SKM-1 treated with dmso at 0.1 percent for 144 hours (cell line): ENCODE results near the gene RAB9A.
"Not testable (repeated sequence)": the region's sequence is repeated elsewhere in the genome, so short reads cannot be mapped to it uniquely, and the experiment has no call there.

Experiments
- DNase-seq: peaks from one replicate; lab custom pipeline; 2025; ENCODE audit not compliant: unreplicated experiment; lab: John Stamatoyannopoulos, UW

The RAB9A gene

GRCh38 chrX:13699183-13699826, 10.4 kb downstream of the RAB9A start:
- no peak for DNase-seq

- no peak for DNase-seq
Observed at GRCh38 chrX:13700380-13700779, 11.5 kb downstream of the RAB9A start.

- no peak for DNase-seq
Observed at GRCh38 chrX:13702111-13702789, 13.3 kb downstream of the RAB9A start.

GRCh38 chrX:13703135-13703534, 14.2 kb downstream of the RAB9A start:
- no peak for DNase-seq

- DNase-seq, result no peak
Observed at GRCh38 chrX:13703589-13703988, 14.7 kb downstream of the RAB9A start.

GRCh38 chrX:13711141-13711540, 22.2 kb downstream of the RAB9A start:
- no peak for DNase-seq

DNA sequence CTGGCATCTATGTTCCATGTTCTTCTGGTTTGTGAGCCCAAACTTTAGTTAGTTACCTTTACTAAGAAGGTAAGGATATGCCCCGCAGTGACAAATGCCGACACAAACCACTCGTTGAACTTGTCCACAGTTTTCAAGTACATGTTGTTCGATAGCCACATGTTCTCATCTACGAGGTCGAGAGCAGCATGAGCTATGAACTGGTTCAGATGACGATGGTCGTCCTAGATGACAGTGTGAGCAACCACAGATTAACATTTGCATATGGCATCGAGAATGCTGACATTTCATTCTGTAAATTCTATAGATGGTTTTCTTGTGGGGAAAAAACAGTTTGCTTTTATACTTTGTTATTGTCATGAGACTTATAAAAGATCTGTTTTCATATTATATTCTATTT, 27.5 kb downstream of the RAB9A start:
- DNase-seq, result no peak

GRCh38 chrX:13716905-13717304, 28.0 kb downstream of the RAB9A start:
- DNase-seq, result no peak

GRCh38 chrX:13717700-13718472, 29.0 kb downstream of the RAB9A start:
- no peak for DNase-seq

DNA sequence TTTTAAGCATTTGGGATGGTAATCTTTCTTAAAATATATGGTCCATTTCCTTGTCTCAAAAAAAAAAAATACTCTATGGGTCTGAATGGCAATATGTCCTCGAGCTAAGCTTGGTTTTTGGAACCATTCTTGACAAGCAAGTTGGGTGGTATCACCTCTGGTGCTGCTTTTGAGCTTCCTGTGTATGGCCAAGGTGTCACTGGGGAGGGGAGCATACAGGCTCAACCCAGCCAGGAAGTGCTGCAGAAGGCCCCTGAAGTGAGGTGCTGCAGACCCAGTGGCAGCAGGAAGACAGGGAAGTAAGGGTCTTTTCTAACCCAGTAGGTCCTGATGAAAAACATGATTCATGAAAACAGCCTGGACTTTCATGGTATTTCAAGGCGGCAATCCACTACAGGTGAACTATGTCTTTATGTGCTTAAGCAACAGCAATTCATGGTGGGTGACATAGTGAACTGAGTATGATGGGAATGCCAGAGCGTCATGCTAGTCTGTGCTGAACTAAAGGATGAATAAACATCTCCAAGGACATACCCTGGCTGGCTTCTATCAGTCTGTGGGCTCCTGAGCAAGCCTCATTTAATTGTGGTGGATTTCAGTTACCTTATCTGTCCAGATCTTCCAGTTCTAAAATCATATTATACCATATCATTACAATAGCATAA, 30.4 kb downstream of the RAB9A start:
- no peak for DNase-seq

DNA sequence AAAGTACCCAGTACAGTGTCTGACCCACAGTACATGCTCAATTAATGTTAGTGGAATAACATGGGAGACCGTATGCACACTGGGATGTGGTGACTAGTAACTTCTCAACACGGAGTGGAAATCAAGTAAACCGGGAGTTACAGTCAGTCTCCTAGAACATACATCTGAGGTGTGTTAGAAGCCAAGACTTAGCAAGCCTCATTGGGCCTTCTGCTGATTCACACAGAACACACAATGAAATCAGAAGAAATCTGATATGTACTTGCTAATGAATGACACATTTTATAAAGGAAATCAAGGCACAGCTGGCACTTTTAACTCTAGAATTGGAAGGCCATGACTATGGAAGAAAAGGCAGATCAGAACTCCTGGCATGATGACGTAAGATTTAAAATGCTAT, 32.4 kb downstream of the RAB9A start:
- DNase-seq, result no peak

GRCh38 chrX:13721819-13722519, 33.0 kb downstream of the RAB9A start:
- no peak for DNase-seq

- not testable (repeated sequence) for DNase-seq
Observed at GRCh38 chrX:13724878-13725277, 36.0 kb downstream of the RAB9A start.

- DNase-seq, result not testable (repeated sequence)
Observed at GRCh38 chrX:13726583-13726982, 37.7 kb downstream of the RAB9A start.

DNA sequence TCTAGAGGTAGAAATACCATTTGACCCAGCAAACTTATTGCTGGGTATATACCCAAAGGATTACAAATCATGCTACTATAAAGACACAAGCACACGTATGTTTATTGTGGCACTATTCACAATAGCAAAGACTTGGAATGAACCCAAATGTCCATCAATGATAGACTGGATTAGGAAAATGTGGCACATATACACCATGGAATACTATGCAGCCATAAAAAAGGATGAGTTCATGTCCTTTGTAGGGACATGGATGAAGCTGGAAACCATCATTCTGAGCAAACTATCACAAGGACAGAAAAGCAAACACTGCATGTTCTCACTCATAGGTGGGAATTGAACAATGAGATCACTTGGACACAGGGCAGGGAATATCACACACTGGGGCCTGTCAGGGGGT, 41.6 kb downstream of the RAB9A start:
- not testable (repeated sequence) for DNase-seq

GRCh38 chrX:13732246-13733067, 43.5 kb downstream of the RAB9A start:
- DNase-seq, result no peak

GRCh38 chrX:13733506-13733905, 44.6 kb downstream of the RAB9A start:
- no peak for DNase-seq

GRCh38 chrX:13734278-13735172, 45.6 kb downstream of the RAB9A start, which contains the start of the genes OFD1 and TRAPPC2:
OFD1 (plus strand) TSS chrX:13734748; CDS start chrX:13735072, 324 bp downstream.
TRAPPC2 (minus strand) TSS chrX:13734620; CDS start chrX:13719963, 14,657 bp downstream.
- peak; percentile 84 for DNase-seq

DNA sequence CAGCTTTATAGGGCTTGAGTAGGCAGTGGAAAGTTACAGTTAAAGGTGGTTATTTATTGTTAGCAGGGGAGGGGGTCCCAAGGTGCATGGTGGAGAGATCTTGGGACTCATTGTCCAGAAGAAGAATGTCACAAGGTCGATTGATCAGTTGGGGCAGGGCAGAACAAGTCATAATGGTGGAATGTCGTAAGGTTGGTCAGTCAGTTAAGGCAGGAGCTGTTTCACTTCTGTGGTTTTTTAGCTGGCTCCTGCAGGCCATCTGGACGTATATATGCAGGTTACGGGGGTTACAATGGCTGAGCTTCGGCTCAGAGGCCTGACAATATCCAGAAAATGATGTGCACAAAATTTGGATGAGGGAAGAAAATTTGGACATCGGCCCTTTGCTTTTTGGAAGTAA, 52.8 kb downstream of the RAB9A start:
- DNase-seq, result no peak
